G401 (cell line): ENCODE data around the gene LOXHD1. TPM values are rescaled to one million over a fixed set of nuclear protein-coding genes. Genes with fewer than 3 reads are reported as not detected.
A peak's percentile ranks its signal among the peaks of the same experiment; 100 is the strongest.

Experiments
- DNase-seq: peaks from one replicate; pipeline ENCODE4 v3.0.0-alpha.2; 2015; ENCODE audit warnings: low spot score
- in situ Hi-C: cut with HindIII; loops from 2 replicates; pipeline ENCODE4 v1.10.0; 2016; ENCODE audit warnings: low sequenced_read_pairs, mixed read lengths
- total RNA-seq: library from RNA; depleted of rRNA; stranded (reverse); fragments of >200 nt; shearing (Covaris generic); gene quantifications from 2 replicates; pipeline ENCODE4 v1.2.3, GENCODE V29; 2014

The LOXHD1 gene
- total RNA-seq, 1 experiment from 2014 or later: not detected

DNA sequence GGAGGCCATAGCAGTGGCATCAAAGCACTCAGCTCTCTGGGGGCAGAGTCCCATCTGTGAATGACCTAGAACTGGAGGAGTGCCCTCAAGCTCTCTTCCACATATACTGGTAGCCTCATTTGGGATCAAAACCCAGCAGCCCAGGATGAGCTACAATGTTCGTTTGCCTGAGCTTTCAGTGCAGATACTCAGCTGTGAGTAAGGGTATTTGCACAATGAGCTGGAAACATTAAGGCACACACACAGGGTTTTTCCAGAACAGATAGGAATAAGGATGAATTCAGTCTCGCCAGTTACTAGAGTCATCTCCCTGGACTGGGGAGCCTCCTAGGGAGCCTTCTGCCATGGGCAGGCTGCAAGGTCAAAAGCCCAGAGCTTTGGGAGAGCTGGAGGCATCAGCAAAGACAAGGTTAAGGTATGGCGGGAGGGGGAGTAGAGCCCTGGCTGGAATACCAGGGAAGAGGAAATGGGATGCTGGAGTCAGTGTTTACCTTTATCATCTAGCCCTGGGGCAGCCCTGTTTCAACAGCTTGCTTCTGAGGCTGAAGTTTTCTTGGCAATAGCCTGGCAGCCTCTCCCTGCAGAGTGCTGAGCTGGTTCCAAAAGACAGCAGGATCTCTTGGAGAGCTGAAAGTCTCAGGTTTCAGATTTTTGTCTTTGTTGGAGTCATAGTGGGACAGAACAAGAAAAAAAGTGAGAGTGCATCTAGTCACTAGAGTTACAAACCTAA is 187.7 kb downstream of the LOXHD1 start:
- DNase-seq: peak; percentile 81
- in situ Hi-C loops: no loop called here

DNA sequence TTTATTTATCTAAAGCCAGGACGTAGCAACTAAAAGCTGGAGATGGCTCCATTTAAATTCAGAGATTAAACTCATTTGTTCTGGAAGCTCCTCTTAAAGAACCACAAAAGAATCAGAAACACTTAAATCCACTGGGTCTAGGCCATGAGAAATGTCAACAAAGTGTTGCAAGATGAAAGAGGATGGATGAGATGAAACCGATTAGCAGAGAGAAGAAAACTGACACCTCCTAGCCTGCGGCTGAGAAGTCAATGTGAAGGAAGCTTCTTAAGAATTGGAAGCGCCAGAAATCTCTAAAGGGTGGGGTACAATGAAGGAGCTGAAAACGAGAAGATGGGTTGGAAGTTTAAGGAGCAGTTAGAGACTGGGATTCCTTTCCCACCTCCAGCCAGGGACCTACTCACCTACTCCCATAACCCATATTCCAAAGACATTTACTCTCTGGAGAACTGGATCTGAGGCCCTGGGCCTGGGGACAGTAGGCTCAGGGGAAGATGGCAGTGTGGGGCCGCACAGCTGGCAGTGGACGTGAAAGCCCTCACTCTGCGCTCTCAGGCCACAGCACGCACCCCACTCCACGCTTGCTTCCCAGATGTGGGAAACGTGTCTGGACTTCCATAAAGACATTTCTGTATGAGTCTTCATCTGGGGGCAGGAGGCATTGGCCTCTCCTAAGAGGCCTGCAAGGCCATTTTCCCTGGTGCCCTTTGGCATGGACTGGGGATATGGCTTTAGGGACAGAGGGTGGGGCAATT is 188.4 kb downstream of the LOXHD1 start:
- no peak for DNase-seq
- in situ Hi-C loops: no loop called here

DNA sequence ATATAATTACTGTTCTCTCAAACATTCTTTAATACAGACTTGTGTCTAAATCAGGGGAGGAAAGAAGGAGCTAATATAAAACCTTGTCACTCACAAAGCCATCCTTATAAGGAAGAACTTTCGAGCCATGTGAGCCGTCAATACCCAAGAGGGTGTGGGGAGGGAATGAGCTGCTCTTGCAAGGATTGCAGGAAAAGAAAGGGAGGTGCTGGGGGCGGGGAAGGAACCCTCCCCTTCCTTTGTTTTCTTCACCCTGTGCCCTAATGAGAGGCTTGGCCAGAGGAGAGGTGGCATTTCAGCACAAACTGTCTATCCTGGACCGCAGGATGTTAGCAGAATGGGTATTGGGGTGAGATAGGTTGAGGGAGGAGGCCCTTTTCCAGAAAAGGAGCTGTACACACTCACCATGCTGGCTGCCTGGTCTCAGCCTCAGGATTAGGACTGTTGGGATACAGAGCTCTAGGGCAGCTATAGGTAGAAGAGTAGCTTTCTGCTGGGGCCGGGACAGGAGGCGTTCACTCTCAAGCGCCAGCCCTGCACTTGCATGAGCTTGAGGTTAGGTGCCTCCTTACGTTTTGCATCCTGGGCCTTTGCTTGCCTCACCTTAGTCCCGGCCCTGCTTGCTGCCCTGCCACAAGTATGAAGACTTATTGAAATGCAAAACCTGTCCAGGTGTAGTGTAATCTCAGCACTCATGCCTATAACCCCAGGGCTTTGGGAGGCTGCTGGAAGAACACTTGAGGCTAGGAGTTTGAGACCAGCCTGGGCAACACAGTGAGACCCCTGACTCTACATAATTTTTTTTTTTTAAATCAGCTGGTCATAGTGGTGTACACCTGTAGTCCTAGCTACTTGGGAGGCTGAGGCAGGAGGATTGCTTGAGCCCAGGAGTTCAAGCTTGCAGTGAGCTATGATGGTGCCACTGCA is 190.5 kb downstream of the LOXHD1 start:
- in situ Hi-C loops: no loop called here
- DNase-seq: no peak

DNA sequence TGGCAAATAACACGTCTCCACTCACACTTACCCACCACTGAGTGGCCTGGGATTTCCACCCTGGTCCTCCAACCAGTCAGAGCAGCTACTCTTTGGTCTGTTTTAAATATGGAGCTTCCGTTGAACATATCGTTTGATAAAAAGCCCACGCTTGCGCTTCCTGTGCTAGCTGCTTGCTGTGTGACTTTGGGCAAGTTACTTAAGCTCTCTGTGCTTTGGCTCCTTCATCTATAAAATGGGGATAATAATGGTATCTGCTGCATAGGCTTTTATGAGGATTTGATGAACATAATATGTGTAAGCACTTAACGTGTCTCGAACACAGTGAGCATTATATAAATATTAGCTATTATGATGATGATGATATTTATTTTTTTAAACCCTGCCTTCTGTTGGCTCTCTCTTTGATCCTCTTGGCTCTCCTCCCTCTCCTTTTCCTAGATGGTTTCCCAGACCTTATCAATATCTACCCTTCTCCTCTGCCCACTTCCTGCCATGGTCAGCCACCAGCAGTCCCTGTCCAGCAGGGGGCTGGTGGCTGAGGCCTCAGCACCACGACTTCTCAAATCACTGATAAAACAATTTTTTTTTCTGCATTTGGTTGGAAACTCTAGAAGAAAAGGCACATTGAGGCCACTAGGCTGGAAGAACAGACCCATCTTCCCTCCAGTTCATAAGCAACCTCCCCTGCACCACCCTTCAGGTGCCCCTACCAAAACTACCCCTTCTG is 191.9 kb downstream of the LOXHD1 start:
- DNase-seq: no peak
- in situ Hi-C loops: no loop called here

DNA sequence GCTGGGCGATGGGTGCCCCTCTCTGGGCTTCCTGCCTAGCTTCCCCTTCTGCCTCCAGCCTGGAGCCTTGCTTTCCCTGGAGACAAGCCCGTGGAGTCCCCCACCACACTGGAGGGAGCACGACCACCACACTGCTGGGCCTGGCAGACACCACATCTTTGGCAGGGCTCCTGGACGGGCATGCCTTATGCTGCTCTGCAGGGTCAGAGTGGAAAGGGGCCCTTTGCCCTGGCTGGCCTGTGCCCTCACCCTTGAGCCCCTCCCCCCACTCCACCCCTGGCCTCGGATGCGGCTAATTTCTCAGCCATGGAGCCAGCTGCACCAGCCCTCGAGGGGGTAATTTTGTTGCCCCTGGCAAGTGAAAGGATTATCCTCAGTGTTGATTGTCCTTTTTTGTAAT is 194.5 kb downstream of the LOXHD1 start:
- no peak for DNase-seq
- in situ Hi-C loops: no loop called here

DNA sequence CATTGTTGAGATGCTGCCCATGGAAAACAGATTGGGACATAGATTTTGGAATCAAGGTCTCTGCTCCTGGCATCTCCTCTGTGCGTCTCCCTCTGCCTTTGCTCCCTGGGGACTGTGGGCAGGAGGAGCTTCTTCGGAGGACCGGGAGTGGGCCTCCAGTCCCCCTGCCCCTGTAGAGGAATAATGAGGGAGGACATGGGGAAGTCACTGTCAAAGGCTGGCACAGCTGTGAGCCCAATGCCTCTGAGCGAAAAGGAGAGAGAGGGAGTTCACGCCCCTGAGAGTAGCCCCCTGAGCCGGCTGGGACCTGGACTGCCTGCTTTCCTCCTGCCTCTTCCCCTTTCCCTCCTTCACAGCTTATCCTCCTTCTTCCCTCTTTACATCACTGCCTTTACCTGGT is 195.0 kb downstream of the LOXHD1 start:
- no peak for DNase-seq
- in situ Hi-C loops: no loop called here

DNA sequence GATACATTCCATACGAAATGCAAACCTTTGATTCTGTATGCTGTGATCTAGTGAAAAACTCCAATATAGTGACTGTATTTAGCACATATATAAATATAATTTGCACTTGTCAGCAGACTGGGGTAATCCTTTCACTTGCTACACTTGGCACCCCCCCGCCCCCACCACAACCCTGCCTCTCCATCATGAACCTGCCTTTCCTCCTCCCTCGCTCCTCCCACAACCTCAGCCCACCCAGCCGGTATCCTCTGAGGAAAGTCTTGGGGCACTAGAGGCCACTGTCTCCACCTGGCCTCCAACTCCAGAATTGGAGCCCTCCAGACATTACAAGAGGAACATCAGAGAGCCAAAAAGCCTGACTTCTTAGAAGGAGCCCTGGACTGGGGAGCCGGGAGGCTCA is 196.3 kb downstream of the LOXHD1 start:
- in situ Hi-C loops: no loop called here
- DNase-seq: no peak

DNA sequence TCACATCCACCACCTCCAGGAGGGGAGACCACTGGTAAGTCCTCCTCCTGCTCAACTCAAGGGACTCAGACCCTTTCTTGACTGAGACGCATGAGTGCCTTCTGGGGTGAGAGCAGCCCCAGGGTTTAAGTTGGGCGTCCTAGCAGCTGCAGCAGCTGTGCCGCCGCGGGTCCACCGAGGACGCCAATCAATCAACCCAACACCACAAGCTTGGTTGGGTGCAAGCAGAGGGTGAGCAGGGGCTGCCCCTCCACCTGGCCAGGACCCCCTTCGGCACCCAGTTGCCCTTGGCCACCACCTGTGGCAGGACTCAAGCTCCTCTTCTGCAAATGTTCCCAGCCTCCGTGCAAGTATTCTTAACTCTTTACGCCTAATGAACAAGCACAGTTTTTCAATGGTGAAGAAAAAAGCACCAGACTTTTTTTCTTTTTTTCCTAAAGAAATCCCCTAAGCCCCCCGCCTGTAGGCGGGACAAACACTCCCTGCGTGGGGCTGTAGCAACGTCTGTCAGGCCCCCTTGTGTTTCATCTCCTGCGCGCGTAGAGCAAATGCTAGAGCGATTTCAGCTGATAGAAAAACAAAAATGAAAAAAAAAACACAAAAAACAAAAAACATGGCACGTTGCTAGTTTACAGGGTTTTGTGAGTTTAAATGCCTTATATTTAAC is 197.1 kb downstream of the LOXHD1 start:
- in situ Hi-C loops: no loop called here
- DNase-seq: no peak

DNA sequence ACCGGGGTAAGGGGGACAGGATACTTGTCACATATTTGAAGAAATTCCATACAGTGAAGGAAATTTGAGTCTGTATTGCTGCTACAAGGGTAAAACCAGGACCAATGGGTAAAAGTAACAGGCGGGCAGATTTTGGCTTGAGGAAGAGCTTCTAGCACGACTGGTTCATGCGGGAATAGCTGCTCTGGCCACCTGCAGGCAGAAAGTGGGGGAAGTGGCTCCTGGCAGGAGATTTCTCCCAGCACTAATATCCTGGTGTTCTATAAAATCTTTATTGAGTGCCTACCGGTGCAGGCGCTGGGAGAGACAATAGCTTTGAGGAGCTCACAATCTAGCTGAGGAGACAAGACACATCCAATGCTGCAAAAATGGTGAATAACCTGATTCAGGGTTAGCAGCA is 198.5 kb downstream of the LOXHD1 start:
- DNase-seq: no peak
- in situ Hi-C loops: no loop called here

DNA sequence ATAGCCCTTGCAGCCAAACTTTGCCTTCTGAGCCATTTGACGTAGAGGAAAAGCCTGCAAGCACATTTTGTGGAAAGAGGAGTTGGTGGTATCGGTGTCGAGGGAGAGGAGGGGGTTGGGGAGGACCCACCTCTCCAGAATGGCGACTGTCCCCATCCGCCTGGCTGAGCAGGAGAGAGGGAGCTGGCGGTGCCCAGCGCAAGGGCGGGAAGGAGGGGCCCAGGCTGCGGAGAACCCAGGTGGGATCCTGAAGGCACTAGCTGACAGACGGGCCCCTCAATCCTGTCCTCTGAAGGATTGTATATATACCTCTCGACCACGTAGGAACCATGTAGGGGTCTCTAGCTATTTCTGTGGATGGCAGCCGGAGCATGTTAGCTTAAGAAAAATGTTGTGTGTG is 200.3 kb downstream of the LOXHD1 start:
- DNase-seq: no peak
- in situ Hi-C loops: no loop called here

DNA sequence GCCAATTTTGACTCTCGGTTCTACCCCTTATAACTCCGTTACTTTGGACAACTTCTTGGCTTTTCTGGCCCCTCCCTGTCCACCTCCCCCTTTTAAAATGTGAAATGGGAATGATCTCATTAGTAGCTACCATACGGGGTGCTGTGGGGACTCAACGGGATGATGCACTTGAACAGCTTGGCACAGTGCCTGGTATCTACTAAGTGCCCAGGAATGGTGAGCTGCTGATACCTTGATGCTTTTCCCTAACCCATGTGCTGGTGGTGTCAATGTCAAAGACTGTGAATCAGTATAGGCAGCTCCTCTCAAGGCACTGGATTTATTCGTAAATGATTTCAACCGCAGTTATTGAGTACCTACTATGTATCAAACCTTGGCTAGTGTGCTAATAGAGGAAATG is 204.2 kb downstream of the LOXHD1 start:
- in situ Hi-C loops: no loop called here
- DNase-seq: no peak

DNA sequence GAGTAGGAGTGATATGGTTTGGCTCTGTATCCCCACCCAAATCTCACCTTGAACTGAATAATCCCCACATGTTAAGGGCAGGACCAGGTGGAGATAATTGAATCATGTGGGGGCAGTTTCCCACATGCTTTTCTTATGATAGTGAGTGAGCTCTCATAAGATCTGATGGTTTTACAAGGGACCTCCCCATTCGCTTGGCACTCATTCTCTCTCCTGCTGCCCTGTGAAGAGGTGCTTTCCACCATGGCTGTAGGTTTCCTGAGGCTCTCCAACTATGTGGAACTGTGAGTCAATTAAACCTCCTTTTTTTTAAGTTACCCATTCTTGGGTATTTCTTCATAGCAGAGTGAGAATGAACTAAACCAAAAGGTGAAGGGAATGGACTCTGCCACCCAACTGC is 207.5 kb downstream of the LOXHD1 start:
- in situ Hi-C loops: no loop called here
- DNase-seq: no peak

DNA sequence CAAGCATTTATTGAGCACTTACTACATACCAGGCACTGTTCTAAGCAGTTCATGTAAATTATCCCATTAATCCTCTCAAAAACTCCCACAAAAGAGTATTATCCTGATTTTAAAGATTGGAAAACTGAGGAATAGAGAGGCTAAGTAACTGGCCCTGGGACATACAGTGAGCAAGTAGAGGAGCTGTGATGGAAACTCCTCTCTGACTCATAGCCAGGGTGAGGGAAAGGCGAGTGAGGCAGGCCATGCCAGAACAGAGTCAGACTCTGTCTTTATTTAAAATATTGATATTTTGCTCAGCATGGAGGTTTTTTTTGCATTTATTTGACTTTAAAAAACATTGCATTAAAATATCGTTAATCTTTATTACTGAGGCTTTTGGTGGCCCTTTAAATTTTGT is 208.0 kb downstream of the LOXHD1 start:
- no peak for DNase-seq
- in situ Hi-C loops: no loop called here

DNA sequence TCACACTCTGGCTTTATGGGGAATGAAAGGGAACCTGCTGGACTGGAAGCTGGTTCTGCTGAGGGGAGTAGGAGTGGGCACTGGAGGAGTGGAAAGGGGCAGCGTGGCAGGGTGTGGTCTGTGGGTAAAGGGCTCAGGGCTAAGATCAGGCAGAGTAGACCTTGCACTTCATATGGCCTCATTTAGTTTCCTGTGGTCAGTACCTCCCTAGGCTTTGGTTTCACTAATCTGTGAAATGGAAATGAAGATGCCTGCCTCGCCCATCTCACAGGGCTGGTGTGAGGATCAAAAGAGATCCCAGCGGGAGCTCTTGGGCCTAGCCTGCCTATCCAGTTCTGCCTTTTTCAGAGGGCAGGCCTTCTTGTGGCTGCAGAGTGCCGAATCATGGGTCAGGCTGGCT is 208.7 kb downstream of the LOXHD1 start:
- no peak for DNase-seq
- in situ Hi-C loops: no loop called here

DNA sequence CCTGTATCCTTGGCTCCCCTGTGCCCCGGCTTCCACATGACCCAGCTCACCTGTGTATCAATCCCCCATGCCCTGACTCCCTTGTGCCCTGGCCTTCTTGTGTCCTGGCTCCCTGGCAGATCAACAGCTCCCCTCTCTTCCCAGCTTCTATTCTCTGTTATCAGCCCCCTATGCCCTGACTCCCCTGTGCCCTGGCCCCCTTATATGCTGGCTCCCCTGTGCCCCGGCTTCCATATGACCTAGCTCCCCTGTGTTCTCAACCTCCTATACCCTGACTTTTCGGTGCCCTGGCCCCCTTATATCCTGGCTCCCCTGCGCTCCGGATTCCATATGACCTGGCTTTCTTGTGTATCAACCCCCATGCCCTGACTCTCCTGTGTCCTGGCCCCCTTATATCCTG is 209.2 kb downstream of the LOXHD1 start:
- in situ Hi-C loops: no loop called here

DNA sequence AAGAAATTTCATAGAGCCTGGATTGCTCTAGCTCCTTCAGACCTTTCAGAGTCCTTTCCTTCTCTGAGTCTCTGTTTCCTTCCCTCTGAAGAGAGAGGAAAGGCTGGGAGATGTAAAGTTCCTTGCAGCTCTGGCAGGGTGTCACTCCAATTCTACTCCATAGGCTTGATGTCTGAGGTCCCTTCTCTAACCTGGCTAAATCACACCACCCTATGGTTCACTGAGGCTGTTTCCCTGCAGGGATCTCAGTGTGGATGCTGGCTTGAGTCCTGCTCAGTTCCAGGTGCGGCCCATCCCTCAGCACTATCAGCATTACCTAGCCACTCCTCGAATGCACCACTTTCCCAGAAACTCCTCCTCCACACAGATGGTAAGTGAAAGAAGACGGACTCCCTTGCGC is 209.7 kb downstream of the LOXHD1 start:
- in situ Hi-C loops: no loop called here
- DNase-seq: no peak

More for the DNA sequence above, 209.2 kb downstream of the LOXHD1 start:
- no peak for DNase-seq

DNA sequence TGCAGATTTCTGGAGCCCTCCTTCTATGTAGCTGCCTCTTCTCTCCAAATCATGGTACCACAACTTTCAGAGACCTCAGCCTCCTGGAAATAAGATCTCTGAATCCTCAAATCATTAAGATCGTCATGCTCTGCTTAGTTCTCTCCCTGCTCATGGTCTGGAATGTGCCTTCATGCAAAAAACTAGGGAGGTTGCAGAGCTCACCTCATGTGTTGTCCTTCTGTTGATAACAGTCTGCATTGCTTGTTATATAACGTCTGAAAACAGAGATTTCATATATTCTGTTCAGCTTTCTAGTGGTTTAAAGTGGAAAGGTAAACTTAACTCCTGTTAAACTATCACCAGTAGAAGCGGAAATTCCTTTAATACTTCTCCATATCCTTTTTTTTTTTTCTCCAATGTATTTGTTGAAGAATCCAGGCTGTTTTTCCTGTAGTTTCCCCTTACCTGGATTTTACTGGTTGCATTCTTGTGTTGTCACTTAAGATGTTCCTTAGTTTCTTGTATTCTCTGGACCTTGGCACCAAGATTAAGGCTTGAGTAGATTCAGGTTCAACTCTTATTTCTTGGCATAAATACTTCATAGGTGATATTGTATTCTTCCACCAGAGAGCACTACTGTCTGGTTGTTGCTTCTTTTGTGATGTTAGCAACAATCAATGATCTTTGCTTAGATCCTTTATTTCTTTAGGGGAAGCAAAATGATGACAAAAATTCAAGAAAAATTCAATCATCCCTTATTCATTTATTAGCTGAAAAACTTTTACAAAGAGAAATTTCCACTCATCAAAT is 211.3 kb downstream of the LOXHD1 start:
- in situ Hi-C loops: no loop called here
- no peak for DNase-seq

DNA sequence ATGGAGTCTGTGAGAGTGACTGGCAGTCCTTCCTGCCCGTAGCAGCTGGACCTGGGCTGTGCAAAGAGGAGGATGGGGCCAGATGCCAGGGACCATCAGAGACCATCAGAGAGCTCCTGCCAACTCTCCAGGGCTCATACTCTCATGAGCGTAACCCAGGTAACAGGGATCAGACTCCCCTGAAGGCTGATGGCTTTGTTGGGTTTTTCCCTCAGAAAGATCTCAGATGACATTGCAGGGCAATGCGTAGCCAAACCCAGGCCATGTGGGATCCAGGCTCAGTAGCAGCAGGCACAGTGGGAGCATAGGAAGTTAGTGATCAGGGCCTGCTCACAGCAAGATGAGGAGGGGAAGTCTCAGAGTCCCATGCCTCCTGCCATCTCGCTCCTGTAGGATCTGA is 218.0 kb downstream of the LOXHD1 start:
- in situ Hi-C loops: no loop called here
- DNase-seq: no peak
